Inferior parietal cortex (tissue), 1 donor: Measurements from ENCODE around the gene SEPHS2.
"Not testable (repeated sequence)": the region's sequence is repeated elsewhere in the genome, so short reads cannot be mapped to it uniquely, and the experiment has no call there.

Source experiments
- DNase-seq: peaks from one replicate; pipeline ENCODE4 v3.0.0-alpha.2; 2016; ENCODE audit errors: extremely low spot score

SEPHS2 gene

DNA sequence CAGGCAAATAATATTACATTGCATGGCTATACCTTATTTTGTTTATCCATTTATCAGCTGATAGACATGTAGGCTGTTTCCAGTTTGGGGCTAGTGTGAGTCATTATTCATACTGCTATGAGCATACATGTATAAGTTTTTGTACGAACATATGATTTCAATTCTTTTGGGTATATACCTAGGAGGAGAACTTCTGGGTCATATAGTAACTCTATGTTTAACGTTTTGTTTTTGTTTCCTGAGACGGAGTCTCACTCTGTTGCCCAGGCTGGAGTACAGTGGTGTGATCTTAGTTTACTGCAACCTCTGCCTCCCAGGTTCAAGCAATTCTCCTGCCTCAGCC is 24.5 kb upstream of the SEPHS2 start:
- no peak for DNase-seq

GRCh38 chr16:30464078-30464477 is 18.4 kb upstream of the SEPHS2 start:
- DNase-seq, result no peak

GRCh38 chr16:30461426-30461825 is 15.8 kb upstream of the SEPHS2 start:
- not testable (repeated sequence) for DNase-seq

GRCh38 chr16:30459456-30459855 is 13.8 kb upstream of the SEPHS2 start:
- no peak for DNase-seq

DNA sequence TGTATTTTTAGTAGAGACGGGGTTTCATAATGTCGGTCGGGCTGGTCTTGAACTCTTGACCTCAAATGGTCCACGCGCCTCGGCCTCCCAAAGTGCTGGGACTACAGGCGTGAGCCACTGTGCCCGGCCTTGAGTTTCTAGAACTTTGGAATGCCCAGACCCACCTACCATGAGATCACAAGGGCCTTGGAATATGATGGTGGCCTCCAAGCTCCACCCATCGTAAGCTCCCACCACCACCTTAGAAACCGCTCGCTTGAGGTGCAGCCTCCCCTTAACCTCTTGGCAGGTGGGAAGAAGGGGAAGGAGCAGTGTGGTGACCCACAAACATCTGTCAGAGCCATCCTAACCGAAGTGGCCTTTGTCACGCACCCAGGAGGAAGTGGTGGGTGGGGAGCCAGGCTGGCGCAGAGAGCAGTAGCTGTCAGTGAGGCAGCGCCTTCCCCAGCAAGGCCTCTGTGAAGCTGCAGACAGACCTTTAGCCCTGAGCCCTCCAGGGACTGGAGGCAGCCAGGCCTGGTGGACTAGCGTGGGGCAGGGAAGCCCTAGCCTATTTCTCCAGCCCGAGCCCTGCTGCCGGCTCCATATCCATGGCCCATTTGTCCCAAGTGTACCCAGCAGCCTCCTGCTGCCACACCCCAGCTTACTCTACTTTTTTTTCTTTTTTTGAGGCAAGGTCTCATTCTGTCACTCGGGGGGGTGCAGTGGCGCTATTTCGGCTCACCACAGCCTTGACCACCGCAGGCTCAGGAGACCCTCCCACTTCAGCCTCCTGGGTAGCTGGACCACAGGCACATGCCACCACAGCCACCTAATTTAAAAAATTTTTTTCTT is 13.1 kb upstream of the SEPHS2 start:
- no peak for DNase-seq

- no peak for DNase-seq
These were observed 12.3 kb upstream of the SEPHS2 start for GRCh38 chr16:30457743-30458560.

DNA sequence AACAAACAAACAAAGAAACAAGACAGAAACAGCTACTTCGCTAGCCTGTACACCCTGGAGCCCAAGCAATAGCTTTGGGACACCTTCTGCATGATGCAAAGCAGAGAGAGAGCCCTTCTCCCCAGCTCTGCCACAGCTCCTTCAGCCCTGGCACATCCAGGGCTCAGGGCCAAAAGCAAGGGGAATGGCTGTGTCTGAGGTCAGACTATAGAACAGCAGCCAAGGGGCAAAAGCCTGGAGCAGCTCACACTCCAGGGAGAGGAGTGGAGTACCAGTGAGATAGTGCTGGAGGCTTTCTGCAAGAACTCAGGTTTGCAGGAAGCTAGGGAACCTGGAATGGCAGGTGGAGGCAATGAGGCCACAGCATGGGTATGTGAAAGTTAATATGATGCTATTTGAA is 11.6 kb upstream of the SEPHS2 start:
- DNase-seq, result no peak

DNA sequence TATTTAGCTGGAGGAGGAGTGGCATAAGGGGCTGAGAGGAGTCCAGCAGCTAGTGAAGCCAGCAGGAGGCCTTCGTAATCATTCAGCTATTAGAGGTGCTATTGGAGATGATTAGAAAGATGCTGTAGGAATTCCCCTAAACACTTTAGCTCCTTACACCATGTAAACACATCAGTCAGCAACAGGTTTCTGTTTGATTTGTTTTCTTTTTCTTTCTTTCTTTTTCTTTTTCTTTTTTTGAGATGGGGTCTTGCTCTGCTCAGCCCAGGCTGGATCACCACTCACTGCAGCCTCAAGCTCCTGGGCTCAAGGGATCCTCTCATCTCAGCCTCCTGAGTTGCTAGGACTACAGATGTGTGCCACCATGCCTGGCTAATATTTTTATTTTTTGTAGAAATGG is 10.6 kb upstream of the SEPHS2 start:
- no peak for DNase-seq

- not testable (repeated sequence) for DNase-seq
These were observed 7.3 kb upstream of the SEPHS2 start for GRCh38 chr16:30452709-30453580.

- no peak for DNase-seq
These were observed 3.4 kb upstream of the SEPHS2 start for GRCh38 chr16:30449116-30449435.

- DNase-seq, result no peak
These were observed 2.0 kb upstream of the SEPHS2 start for GRCh38 chr16:30447512-30448226.

DNA sequence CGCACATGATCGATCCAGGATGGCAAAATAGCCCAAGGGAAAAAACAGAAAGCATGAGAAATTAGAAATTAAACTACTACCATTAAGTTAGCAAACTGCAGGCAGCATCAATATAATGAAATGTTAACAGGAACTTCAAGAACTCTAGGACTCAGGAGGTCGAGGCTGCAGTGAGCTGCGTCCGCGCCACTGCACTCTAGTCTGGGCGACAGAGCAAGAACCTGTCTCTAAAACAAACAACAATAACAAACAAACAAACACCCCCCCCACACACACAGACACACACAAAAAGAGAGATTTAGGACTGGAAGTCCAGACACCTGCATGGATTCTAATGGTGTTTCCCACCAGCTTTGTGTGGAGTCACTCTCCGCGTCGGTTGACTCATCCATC is 525 bp upstream of the SEPHS2 start:
- DNase-seq, result no peak

GRCh38 chr16:30445149-30445407 is 596 bp downstream of the SEPHS2 start:
- DNase-seq, result no peak

GRCh38 chr16:30444231-30445148 is 1.2 kb downstream of the SEPHS2 start:
- no peak for DNase-seq

- no peak for DNase-seq
These were observed 2.0 kb downstream of the SEPHS2 start for GRCh38 chr16:30443631-30444030.

DNA sequence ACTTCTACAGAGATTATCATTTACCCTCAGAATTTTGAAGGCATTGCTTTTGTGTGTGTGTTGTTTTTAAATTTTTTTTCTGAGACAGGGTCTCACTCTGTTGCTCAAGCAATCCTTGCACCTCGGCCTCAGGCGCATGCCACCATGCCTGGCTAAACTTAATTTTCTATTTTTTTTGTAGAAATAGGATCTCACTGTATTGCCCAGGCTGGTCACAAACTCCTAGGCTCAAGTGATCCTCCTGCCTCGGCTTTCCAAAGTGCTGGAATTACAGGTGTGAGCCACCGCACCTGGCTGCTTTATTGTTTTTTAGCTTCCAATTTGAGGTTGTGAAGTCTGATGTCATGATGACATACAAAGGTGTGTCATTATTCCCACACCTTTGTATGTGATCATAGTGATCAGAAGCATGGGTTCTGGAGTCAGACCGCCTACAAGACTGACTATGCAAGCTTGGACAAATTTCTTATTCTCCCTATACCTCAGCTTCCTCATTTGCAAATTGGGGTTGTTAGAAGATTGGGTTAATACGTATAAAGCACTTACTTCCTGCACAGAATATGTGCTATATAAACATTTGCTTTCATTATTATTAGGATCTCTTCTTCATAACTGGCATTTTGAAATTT is 5.8 kb downstream of the SEPHS2 start:
- no peak for DNase-seq

GRCh38 chr16:30438835-30439234 is 6.8 kb downstream of the SEPHS2 start:
- DNase-seq, result no peak

DNA sequence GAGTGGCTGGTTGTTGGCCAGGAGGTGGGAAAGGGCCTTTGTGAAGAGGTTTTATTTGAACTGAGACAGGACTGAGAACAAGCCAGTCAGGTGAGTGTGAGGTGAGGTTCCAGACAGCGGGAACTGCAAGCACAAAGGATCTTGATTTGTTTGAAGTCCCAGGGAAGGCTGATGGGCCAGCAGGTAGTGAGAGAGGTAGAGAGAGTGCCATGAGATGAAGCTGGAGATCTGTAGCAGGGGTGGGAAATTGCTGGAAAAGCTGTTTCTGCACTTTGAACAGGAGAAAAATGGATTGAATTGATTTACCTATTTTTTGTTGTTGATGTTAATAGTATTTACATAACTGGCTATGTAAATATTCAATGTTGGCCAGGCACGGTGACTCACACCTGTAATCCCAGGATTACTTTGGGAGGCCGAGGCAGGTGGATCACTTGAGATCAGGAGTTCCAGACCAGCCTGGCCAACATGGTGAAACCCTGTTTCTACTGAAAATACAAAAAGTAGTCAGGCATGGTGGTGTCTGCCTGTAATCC is 8.1 kb downstream of the SEPHS2 start:
- DNase-seq, result no peak

DNA sequence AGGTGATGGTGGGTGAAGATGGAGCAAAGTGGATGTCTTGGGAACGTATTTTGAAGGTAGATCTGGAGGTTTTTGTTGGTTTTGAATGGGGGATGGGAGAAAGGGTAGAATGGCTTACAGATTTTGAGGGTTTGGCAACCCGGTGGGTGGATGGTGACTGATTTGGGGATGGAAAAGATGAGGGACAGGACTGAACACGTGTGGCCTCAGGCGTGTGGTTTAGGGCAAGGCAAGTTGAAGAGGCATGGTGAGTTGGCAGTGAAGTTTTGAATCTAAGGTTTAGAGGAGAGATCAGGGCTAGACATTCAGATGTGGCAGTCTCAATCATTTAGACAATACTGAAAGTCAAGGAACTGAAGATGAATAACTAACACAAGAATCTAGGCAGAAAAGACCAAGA is 10.8 kb downstream of the SEPHS2 start:
- no peak for DNase-seq

- DNase-seq, result no peak
These were observed 15.2 kb downstream of the SEPHS2 start for GRCh38 chr16:30430428-30430970.
